DND-41 (cell line): ENCODE results near the gene NAGPA.

ENCODE experiments used
- ATAC-seq: fragments of 200-7000 bp; cut with Tn5 transposase; 3 replicates; pipeline ENCODE4 v1.9.1; 2021; ENCODE audit warnings: low read depth; ENCODE audit not compliant: insufficient read depth
- DNase-seq: peaks from one replicate; pipeline ENCODE4 v3.0.0-alpha.2; 2020
- H2AFZ ChIP-seq: 2 replicates; pipeline ENCODE4 v1.6.0; 2012; ENCODE audit warnings: low read depth, low read length
- H3K27ac ChIP-seq: 2 replicates; pipeline ENCODE4 v1.5.1; 2012; ENCODE audit warnings: low read length, inconsistent platforms
- H3K27me3 ChIP-seq: fragments of 200-600 bp; sonication (generic); 2 replicates; pipeline ENCODE4 v1.6.0; 2012; ENCODE audit warnings: low read length, mild to moderate bottlenecking, inconsistent platforms; ENCODE audit not compliant: insufficient read depth, poor library complexity
- H3K36me3 ChIP-seq: 2 replicates; pipeline ENCODE4 v1.5.1; 2012; ENCODE audit warnings: low read length, inconsistent platforms; ENCODE audit not compliant: insufficient read depth
- H3K4me1 ChIP-seq: 2 replicates; pipeline ENCODE4 v1.5.1; 2012; ENCODE audit warnings: mild to moderate bottlenecking, low read length; ENCODE audit not compliant: insufficient read depth
- H3K4me2 ChIP-seq: 2 replicates; pipeline ENCODE4 v1.6.0; 2012; ENCODE audit warnings: mild to moderate bottlenecking, moderate library complexity, low read length, inconsistent platforms; ENCODE audit not compliant: insufficient read depth
- H3K4me3 ChIP-seq, 2 experiments: fragments of 200-600 bp in 1 of 2; shearing (Covaris generic) in 1 of 2; 2 replicates each; pipeline ENCODE4 v1.5.1; 2012 to 2016; ENCODE audit warnings: inconsistent platforms in 2 of 2, low read length in 2 of 2, mild to moderate bottlenecking in 2 of 2, low read depth in 1 of 2, moderate library complexity in 1 of 2
- H3K79me2 ChIP-seq: 2 replicates; pipeline ENCODE4 v1.6.0; 2012; ENCODE audit warnings: low read length, inconsistent platforms; ENCODE audit not compliant: insufficient read depth
- H3K9ac ChIP-seq: 2 replicates; pipeline ENCODE4 v1.6.0; 2012; ENCODE audit warnings: low read depth, mild to moderate bottlenecking, inconsistent platforms, low read length, moderate library complexity
- H3K9me3 ChIP-seq: 2 replicates; pipeline ENCODE4 v1.5.1; 2012; ENCODE audit warnings: low read length, moderate library complexity, mild to moderate bottlenecking, inconsistent platforms; ENCODE audit not compliant: insufficient read depth, severe bottlenecking
- H4K20me1 ChIP-seq: 2 replicates; pipeline ENCODE4 v1.6.0; 2012; ENCODE audit warnings: low read length; ENCODE audit not compliant: insufficient read depth
- EZH2 ChIP-seq: IDR thresholded peaks from 3 replicates; pipeline ENCODE4 v1.6.1; 2012; ENCODE audit warnings: borderline replicate concordance, low read depth, mild to moderate bottlenecking, moderate library complexity, low read length, inconsistent platforms; ENCODE audit not compliant: severe bottlenecking
- TF ChIP-seq, protein P1 (sequence below): IDR thresholded peaks from 2 replicates; pipeline ENCODE4 v1.5.1; 2012; ENCODE audit warnings: borderline replicate concordance, low read length, moderate library complexity, mild to moderate bottlenecking; ENCODE audit not compliant: poor library complexity, severe bottlenecking; ENCODE audit errors: extremely low read depth

The NAGPA gene

DNA sequence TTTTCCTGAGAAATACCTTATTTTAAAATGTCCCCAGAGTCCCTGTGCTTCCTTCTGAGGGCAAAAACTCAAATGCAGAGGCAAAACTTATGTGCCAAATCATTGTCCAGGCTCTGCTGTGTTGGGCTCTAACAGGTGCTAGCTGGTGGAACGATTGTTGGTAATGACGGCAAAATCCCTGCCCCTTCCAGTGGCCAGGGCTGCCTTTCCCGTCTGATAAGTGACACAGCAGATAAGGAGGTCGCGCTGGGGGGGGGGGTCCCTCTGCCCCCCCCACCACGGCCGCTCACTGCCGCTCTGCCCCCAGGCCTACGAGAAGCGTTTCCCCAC lies 46.5 kb downstream of the NAGPA start:
- ATAC-seq (no peak), DNase-seq (no peak)
- no peak overlapping the region for H3K4me2 ChIP-seq
- H2AFZ ChIP-seq, result no peak overlapping the region
- H3K4me3 ChIP-seq, result no peak overlapping the region
- H3K4me1 ChIP-seq, result no peaks in the 10 kb centered on the region
- no peaks in the 10 kb centered on the region for H3K79me2 ChIP-seq
- no peak overlapping the region for H3K9ac ChIP-seq
- H3K36me3 ChIP-seq, result no peaks in the 10 kb centered on the region
- TF ChIP-seq EZH2, result no peak
- TF ChIP-seq, protein P1, sequence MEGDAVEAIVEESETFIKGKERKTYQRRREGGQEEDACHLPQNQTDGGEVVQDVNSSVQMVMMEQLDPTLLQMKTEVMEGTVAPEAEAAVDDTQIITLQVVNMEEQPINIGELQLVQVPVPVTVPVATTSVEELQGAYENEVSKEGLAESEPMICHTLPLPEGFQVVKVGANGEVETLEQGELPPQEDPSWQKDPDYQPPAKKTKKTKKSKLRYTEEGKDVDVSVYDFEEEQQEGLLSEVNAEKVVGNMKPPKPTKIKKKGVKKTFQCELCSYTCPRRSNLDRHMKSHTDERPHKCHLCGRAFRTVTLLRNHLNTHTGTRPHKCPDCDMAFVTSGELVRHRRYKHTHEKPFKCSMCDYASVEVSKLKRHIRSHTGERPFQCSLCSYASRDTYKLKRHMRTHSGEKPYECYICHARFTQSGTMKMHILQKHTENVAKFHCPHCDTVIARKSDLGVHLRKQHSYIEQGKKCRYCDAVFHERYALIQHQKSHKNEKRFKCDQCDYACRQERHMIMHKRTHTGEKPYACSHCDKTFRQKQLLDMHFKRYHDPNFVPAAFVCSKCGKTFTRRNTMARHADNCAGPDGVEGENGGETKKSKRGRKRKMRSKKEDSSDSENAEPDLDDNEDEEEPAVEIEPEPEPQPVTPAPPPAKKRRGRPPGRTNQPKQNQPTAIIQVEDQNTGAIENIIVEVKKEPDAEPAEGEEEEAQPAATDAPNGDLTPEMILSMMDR, result no peak
- no peaks in the 10 kb centered on the region for H3K27me3 ChIP-seq
- no peak overlapping the region for H3K27ac ChIP-seq
- H3K9me3 ChIP-seq, result no peaks in the 10 kb centered on the region
- H4K20me1 ChIP-seq, result no peaks in the 10 kb centered on the region

DNA sequence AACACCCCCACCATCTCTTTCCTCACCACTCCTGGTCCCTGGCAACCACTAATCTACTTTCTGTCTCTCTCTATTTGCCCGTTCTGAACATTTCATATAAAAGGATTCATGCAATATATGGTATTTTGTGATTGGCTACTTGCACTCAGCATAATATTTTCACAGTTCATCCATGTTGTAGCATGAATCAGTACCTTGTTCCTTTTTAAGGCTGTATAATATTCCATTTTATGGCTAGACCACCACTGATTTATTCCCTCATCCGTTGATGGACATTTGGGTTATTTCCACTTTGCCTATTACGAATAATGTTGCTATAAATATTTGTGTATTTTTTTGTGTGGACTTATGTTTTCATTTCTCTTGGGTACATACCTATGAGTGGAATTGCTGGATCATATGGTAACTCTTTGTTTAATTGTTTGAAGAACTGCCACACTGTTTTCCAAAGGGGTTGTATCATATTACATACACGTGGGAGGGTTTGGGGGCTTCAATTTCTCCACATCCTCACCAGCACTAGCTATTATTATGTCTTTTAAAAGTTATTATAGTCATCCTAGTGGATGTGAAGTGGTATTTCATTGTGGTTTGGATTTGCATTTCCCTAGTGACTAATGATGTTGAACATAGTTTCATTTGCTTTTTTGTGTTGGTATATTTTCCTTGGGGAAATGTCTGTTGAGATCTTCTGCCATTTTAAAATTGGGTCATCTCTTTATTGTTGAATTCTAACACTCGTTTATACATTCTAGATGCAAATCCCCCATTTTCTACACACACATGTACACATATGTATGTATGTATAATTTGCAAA lies 49.4 kb downstream of the NAGPA start:
- H3K4me2 ChIP-seq, result no peak overlapping the region
- H3K36me3 ChIP-seq, result no peaks in the 10 kb centered on the region
- no peaks in the 10 kb centered on the region for H4K20me1 ChIP-seq
- no peaks in the 10 kb centered on the region for H3K79me2 ChIP-seq
- H3K4me1 ChIP-seq, result no peaks in the 10 kb centered on the region
- no peak overlapping the region for H3K9ac ChIP-seq
- TF ChIP-seq, protein P1, result no peak
- no peak for TF ChIP-seq EZH2
- ATAC-seq (no peak), DNase-seq (no peak)
- no peak overlapping the region for H3K4me3 ChIP-seq
- H3K9me3 ChIP-seq, result no peaks in the 10 kb centered on the region
- H2AFZ ChIP-seq, result no peak overlapping the region
- H3K27ac ChIP-seq, result no peak overlapping the region
- peaks cover under 1% of the 10 kb centered on the region for H3K27me3 ChIP-seq

DNA sequence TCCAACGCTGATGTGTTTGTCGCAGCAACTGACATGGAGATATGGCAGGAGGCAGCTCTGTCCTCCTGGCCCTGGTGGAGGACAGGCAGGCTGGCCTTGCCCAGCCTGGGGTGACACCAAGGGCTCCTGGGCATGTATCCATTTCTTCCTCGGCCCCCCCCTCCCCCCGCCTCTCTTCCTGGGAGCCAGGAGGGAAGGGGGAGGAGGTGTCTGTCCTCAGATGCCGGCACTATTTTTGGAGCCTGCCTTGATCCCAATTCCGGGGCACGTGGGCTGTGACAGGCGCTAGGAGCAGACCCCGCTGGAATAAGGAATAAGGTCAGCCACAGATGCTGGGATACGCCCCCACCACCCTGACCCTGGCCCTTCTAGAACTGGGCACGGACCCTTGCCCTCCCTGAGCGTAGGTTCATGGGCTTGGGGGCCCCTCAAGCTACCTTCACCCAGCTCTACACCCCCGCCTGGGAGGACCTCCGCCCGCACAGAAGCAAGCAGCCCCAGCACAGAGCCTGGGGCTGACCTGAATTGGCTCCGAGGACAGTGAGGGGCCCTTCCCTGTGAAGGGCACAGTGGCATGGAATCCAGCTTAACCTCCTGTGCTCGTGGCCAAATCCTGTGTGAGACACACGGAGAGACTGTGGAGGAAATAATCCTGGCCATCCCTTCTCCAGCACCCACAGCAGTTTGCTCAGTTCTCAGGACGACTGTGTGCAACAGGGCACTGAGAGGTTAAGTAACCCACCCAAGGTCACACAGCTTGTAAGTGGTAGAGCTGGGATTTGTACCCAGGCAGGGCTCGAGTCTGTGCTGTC lies 51.5 kb downstream of the NAGPA start:
- Histone ChIP-seq H3K9ac (no peak overlapping the region), H3K36me3 (no peaks in the 10 kb centered on the region), H3K4me2 (no peak overlapping the region), H3K79me2 (no peaks in the 10 kb centered on the region), H4K20me1 (0 out of 2 replicates have a peak, but pooled peaks cover 3% of the 10 kb centered on the region), H2AFZ (no peak overlapping the region), H3K9me3 (no peaks in the 10 kb centered on the region), H3K27ac (no peak overlapping the region), H3K27me3 (peaks cover 3% of the 10 kb centered on the region), H3K4me1 (no peaks in the 10 kb centered on the region), H3K4me3 (no peak overlapping the region)
- DNase-seq, result no peak
- TF ChIP-seq, protein P1, result no peak
- TF ChIP-seq EZH2, result no peak
- no peak for ATAC-seq
